GM18858 (cell line): ENCODE measurements around the gene OSBPL5.

Source experiments
- ATAC-seq: cut with Tn5 transposase; IDR thresholded peaks from one replicate; pipeline ENCODE4 v1.9.1; 2021; ENCODE audit not compliant: unreplicated experiment

OSBPL5 gene

DNA sequence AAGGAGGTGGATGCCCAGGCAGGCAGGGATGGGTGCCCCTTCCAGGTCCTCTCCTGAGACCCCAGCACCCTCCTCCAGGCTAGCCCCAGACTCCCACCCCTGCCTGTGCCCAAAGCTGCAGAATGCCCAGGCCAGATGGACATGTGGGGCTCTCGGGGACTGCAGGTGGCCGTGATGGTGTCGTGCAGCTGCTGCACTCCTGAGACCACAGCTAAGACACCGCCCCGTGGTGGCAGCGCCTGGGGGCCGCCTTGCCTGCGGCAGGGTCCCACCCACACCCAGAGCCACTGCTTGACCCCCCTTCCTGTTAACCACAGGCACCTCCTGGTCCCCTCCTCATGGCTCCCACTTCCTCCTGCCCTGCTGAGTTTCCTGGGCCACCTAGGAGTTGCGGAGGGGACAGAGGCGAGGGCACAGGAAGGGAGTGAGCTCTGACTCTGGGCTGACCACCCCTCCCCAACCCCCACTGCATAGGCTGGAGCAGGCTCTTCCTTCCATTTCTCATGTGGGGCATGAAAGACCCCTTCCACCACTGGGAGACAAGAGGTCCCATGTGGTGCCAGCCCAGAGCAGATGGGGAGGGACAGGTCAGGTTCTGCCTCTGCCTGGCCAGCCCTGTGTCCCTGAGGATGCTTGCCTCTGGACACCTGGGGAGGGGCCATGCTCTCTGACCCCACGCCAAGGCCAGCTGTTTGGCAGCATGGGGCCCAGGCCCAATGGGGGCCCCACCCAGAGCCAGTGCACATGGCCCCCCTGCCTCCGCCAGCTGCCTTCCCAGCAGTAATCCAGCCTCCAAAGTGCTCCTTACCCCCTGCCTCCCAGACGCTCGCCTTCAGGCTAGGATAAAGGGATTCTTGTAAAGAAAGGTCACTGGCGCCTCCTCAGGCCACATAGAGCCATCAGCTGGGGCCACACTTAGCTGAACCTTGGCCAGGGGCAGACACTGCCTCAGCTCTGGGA is 29.3 kb downstream of the OSBPL5 start:
- no peak for ATAC-seq

DNA sequence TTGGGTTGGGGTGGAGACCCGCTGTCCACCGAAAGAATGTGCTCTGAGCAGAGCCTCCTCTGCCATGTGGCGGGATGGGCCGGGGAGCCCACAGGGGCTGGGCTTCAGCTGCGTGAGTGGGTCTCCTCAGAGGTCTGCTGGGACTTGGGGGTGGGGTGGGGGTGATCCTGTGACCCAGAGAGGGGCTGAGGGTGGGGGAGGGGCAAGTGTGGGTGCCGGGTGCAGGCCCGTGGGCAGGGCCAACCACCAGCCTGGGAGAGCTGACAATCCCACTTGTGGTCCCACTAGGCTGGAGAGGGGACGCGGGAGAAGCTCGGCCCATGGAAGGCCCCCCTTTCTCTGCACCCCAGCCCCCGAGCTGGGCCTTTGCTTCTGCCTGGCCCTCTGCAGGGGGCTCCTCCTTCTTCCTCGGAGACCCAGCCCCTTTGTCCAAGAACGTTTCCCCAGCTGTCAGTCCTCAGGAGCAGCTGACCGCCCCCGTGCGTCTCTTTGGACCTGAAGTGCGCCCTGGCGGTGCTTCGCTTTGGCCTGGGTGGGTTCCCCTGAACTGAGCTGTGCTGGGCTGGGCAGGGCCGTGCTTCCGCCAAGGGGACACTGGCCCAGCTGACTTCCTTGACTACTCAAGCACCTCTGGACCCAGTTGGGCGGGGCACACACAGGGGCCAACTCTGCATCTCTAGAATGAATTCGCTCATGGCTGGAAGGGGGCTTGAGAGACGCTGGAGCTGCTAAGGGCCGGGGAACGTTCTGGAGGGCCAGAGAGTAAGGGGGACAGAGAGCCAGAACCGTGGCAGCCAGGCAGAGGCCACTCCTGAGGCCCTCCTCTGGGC is 30.2 kb downstream of the OSBPL5 start:
- ATAC-seq, result no peak

DNA sequence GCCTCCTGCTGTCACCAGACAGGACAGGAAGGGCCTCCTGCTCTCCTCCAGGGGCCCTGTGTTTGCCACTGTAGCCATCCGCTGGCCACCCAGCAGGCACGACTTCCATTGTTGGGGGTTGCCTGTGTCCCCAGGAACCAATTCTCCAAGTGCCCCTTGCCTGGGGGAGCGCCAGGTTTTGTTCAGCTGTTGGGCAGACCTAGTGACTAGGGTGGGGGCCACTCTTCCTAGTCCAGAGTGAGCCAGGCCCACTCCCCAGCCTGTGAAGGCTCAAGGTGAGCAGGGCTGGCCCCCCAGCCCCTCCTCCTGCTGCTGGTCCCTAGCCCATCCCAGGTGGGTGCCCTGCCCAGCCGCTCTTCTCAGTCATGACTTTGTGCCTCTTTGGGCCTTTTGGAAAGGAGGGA is 30.9 kb downstream of the OSBPL5 start:
- ATAC-seq, result no peak

DNA sequence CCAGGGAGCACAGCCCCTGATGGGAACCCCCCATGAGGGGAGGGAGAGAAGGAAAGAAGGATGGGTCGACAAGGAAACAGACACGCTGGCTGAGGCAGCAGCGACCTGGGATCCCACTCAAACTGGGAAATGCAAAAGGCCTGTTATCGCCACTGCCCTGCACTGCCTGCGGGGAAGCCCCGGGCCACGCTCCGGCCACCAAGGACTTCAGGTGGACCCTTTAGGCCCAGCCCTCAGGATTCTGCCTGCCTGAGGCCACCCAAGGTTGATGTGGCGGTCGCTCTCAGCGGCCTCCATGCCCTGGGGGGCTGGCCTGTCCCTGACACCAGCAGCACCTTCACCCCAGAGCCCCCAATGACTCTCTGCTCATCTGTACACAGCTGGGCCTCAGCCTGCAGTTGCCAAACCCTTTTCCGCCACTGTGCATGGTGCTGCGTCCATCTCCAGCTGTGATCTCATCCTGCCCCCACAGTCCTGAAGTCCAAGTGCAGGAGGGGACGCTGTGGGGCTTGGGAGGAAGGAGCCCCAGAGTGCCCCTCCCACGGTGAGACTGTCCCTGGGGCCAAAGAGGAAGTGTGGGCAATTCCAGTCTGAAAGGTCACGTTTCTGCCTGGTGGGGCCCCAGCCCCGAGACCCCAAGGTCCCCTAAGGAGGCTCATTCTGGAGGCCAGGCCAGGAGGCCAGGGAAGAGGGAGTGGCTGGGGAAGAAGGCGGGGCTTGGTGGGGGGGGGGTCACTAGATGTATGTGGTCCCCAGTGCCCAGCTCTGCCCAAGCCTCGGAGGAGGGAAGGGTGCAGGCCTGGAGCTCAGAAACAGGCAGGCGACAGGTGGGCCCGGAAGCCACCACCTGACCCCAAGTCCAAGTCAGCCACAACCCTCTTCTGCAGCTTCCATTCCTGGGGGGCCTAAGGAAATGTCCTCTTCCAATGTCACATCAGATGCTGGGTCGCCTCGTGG is 31.6 kb downstream of the OSBPL5 start:
- no peak for ATAC-seq

DNA sequence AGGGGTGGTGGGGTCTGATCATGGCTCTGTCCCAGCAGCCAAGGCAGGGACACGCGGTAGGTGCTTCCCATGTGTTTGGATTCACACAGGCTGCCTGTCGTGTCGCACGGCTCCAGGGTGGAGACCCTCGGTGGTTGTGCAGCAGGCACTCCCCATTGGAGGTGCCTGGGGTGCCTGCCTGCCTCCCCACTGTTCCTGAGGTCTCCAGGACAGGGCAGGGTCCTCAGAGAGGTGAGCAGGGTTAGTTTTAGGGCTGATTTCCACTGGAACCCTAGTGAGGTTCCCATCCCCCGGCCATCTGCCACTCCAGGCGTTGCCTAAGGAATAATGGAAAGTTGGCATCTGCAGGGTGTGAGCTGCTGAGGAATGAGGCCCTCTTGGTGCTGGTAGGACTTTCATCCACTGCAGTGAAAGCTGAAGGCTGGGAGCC is 32.3 kb downstream of the OSBPL5 start:
- ATAC-seq, result no peak

DNA sequence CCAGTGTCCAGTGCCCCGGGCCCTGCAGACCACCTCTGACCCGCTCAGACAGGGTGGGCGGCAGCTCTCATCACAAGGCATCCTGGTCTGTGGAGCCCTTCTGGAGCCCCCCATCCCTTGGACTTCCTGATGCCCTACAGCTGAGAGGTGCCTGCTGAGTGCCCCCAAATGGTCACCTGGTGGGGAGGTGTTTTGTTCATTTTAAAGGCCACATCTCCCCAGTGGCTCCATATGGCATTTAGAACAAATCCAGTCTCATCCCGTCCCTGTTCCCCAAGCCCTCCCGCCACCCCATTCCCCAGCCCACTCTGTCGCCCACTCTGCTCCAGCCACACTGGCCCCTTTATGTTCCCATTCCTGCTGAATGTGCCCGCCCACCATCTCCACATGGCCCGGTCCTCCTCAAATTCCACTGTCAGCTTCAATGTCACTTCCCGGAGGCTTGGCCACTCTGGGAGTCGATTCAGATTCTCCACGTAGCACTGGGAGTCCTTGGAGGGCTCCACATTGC is 32.8 kb downstream of the OSBPL5 start:
- no peak for ATAC-seq

DNA sequence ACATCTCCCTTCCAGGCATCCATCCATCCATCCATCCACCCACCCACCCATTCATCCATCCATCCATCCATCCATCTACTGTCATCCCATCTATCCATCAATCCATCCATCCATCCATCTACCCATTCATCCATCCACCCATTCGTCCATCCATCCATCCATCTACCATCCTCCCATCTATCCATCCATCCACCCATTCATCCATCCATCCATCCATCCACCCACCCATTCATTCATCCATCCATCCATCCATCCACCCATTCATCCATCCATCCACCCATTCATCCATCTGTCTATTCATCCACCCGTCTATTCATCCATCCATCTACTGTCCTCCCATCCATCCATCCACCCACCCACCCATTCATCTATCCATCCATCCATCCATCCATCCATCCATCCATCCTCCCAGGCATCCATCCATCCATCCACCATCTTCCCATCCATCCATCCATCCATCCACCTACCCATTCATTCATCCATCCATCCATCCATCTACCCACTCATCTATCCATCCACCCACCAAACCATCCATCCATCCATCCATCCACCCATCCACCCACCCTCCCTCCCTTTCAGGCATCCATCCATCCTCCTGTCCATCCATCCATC is 33.7 kb downstream of the OSBPL5 start:
- ATAC-seq, result no peak

DNA sequence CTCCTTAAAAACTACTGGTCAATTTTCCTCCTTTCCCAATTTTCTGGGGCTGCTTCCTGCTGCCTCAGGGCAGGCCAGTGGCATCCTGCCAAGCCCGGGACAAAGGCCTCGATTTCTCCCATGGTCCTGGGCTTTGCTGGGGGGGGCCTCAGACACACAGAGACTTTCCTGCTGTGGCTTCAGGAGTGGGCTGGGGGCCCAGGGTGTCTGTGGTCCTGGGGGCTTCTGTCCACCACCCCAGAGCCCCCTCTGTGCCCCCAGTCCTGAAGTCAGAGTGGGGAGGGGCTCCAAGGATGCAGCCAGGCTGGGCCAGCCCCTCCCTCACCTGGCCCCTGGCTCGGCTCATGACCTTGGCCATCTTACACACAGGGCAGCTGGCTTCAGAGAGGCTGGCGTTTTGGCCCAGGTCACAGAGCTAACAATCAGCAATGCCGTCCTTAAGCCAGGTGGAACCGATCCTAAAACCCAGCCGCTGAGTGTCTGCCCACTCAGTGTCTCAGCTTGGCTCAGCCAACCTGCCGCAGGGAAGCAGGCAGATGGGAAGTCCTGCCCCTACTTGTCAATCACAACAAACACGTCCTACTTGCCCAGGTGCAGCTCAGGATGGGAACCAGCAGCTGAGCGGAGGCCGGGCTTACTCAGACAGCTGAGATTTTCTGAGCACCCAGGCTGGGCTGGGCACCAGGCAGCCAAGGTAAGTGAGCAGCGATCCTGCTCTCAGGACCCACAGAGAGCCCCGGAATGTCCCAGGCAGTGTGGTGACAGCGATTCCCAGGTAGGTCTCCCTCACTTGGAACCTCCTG is 34.6 kb downstream of the OSBPL5 start:
- ATAC-seq, result no peak

DNA sequence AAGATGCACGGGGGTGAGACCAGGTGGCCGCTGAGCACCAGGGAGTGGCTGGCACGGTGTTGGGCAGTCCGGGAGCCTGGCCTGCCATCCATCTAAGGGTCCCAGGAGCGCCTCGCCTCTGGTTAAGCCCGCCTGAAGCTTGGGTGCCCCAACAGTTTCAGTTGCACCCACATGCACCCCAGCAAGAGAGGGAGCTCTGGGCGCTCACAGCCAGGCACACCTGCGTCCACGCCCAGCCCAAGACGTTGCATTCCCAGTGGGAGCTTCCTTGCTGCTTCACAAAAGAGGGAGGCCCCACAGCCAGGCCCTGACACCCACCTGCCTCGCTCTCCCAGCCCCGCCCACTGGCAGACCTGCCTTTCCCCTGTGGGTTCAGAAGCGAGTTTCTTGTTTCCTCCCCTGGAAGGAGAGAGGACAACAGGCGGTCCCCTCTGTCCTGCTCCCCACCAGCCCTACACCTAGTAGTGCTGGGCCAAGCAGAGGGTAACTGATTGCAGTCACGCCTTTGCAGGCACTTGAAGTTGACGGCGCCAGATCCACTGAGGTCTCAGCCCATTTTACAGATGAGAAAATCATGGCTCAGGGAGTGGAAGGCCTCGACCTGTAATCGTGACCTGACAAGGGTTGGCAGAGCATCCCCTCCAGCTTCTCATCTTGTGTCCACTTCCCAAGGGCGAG is 35.4 kb downstream of the OSBPL5 start:
- ATAC-seq, result no peak

DNA sequence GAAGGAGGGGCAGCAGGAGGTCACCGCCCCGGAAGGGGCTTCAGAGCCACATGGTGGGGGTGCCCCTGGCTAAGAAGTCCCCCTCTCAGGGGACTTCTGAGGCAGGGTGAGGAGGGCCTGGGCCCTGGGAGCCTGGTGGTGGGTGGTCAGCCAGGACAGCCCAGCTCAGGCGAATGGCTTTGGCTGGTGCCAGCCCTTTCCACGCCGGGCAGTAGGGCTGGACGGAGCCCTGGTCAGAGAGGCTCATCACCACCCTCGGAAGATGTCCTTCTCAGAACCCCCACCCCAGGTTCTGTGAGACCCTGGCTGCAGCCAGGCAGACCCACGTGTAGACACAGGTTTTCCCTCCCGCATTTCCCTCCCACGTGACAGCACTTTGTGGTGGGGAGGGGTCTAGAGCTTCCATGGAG is 35.9 kb downstream of the OSBPL5 start:
- ATAC-seq, result no peak

DNA sequence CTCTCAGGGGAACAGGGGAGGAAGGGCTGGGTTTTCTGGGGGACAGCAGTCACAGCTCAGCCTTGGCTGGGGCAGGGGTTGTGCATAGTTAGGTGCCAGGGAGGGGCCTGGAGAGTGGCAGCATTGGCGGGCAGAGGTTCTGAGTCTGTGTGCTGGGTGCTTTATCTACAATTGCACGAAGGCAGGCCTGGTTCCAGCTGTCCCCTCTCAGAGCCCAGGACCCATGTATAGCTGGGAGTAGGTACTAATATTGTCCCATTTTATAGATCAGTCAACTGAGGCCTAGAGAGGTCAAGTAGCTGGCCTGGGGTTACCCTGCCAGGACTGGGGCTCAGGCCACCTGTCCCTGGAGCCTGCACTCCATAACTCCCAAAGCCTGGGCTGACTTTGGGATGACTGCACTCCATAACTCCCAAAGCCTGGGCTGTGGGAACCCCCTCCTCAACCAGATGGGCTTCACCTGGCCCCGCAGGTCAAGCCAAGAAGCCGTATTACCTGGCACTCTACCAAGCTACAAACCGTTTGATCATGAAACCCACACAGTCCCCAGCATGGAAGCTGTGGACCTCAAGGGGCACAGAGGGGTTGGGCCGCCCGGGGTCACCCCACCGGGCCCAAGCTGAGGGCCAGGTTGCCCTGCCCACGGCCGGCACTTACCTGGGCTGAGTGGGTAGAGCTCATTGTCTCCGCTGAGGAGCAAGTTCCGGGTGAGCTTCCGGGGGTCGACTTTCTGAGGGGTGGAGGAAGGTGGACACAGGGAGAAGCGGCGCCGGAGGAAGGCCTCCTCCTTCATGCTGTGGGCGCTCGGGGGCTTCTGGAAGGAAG is 36.5 kb downstream of the OSBPL5 start:
- ATAC-seq, result no peak

DNA sequence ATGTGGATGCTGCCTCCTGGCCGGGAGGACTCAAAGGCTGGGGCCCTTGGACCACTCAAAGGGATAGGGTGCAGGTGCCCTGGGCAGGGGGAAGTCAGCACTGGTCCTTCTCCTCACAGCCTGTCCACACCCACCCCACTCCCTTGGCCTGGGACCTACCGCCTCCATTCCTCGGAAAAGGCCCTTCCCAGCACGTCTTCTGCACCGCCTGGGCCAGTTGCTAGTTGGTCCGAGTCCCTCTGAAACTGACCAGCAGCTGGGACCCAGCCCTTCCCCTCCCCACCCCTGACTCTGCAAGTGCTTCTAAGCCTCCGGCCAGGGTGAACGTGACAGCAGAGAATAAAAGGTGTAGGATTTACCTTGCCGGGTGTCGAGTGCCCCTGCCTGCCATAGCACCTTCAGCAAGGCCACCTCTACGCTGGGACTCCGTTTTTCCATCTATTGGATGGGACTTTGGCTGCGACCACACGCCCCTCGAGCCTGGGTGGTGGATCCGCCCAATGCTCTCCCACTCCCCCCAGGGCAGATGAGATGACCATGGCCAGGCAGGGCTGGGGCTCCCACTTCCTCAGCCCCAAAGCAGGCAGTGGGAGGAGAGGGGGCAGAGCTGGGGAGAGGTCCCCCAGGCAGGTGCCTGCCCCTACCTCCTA is 37.3 kb downstream of the OSBPL5 start:
- no peak for ATAC-seq

DNA sequence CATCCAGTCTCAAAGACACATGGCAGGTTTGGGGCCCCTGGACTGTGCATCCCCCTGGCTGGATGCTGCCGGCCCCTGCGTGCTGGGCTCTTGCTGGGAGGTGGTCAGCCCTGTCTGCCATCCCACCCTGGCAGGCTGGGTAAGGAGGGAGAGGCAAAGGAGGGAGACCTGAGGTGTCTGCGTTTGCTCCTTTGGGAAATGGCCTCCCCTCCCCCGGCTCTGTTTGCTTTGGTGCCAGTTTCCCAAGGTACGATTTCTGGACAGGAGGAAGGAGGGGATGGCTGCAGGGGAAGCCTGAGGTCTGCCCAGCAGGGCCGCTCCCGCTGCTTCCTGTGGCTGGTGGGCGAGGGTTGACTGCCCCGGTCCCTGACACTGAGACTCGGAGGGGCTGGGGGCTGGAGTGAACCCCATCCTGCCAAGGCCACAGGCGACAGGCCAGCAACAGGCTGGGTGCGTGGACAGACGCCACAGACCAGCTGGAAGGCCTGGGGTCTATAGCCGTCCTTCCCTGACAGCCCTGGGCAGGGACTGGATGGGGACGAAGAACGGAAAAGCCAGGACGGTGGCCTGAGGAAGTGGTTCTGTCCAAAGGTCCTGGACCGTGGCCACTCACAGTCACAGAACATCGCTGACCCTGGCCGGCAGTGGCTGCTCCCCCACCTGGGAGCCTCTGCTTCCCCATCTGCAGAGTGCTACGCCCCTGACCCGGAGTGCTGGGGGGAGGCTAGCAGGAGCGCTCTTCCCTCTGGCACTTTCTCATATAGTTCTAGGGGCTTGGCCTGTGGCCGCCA is 38.0 kb downstream of the OSBPL5 start:
- no peak for ATAC-seq

DNA sequence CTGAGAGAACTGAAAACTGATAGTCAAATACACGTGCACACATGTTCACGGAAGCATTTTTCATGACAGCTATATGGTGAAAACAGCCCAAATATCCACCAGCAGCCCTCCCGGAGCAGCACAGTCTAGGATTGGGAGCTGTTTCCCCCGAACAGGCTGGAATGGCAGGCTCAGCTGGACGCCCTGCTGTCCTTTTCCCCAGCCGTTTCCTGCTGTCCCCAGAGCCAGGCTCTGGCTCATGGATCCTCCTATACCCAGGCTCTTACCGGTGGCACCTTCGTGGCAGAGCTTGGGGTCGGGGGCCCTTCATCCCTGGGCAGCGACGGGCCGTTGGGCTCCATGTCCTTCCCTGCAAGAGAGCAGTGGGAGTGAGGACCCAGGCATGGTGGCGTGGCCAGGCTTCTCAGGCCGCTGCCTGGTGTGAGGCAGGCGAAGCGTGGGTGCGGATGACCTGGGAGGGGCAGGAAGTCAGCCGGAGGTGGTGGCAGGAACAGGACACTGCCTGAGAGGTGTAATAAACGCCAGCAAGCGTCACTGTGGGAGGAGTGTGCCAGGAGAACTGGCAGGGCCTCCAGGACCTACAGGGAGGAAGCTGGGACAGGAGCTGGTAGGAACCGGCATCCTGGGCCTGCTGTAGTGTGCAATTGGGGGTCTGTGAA is 38.8 kb downstream of the OSBPL5 start:
- ATAC-seq, result no peak

DNA sequence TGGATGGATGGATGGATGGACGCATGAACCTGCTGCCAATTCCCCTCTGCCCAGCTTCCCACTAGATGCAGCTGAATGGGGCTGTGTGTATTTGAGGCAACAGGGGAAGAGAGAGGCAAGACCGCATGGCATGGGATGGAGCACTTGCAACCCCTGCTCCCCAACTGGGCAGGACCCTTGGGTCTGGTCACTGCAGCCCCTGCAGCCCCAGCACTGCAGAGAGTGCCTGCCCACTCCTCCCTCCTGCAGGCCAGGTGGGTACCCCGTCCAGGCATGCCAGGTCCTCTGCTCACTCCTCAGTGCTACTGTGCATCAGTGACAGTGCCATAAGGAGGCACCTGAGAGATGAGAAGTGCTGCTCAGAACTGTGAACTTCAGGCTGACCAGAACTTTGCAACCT is 40.3 kb downstream of the OSBPL5 start:
- no peak for ATAC-seq
